Left ventricle myocardium inferior (tissue), 1 donor: Measurements from ENCODE around the gene DSTYK. TPM values are rescaled to one million over a fixed set of nuclear protein-coding genes. Genes with fewer than 3 reads are reported as not detected.

ENCODE experiments used
- DNase-seq: peaks from one replicate; pipeline ENCODE4 v3.0.0-alpha.2; 2020
- H3K27ac ChIP-seq: fragments of 200-600 bp; replicated peaks from 2 replicates; pipeline ENCODE4 v1.8.0; 2021
- H3K27me3 ChIP-seq: fragments of 200-600 bp; 2 replicates; pipeline ENCODE4 v1.8.0; 2021; ENCODE audit warnings: low read depth
- H3K36me3 ChIP-seq: fragments of 200-600 bp; 2 replicates; pipeline ENCODE4 v1.8.0; 2021
- H3K4me1 ChIP-seq: fragments of 200-600 bp; 2 replicates; pipeline ENCODE4 v1.8.0; 2021
- H3K4me3 ChIP-seq: fragments of 200-600 bp; 2 replicates; pipeline ENCODE4 v1.8.0; 2021; ENCODE audit warnings: mild to moderate bottlenecking, moderate library complexity
- H3K9me3 ChIP-seq: fragments of 200-600 bp; replicated peaks from 2 replicates; pipeline ENCODE4 v1.8.0; 2021
- CTCF ChIP-seq: fragments of 200-600 bp; IDR thresholded peaks from 2 replicates; pipeline ENCODE4 v1.8.0; 2021; ENCODE audit warnings: antibody characterized with exemption, mild to moderate bottlenecking, borderline replicate concordance
- intact Hi-C: fragments of 100-400 bp; cut with micrococcal nuclease; formaldehyde crosslinking; loops from one replicate; pipeline ENCODE4 v1.11.0; 2022
- total RNA-seq: library from RNA; stranded (reverse); fragmentation: NEBNext Ultra II Directional; extraction: Animal tissue kit (Norgen Biotek cat#: 25700); gene quantifications from one replicate; pipeline ENCODE4 v1.2.1, GENCODE V29; 2021
- donor health status: DM: no; HTN: yes; CAD: no; lungs with severe emphysema.

DSTYK gene
- total RNA-seq, 1 donor from 2014 or later = 6.3 TPM

DNA sequence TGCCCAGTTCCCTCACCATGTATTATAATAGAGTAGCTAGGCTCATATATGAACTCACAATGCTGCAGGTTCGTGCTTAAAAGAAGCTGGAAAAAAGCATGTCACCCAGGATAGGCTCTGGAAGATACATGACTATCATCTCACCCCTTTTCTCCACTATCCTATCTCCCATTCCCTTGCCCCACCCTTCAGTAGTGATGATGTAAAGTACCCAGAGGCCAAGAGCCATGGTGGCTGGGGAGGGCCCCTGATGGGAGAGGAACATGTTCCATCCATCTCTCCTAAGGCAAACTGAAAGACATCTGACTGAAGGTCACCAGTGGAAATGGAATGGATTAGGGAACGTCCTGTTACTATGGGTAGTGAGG, 69.4 kb downstream of the DSTYK start:
- Histone ChIP-seq H3K27me3 (no peaks in the 10 kb centered on the region), H3K9me3 (no peaks in the 10 kb centered on the region), H3K4me1 (peaks cover 21% of the 10 kb centered on the region), H3K36me3 (peaks cover 6% of the 10 kb centered on the region), H3K4me3 (peak overlapping the region; percentile 25), H3K27ac (peak overlapping the region; percentile 33)
- intact Hi-C loops = loop anchor here (10.0 kb wide), 1 partner anchor 113 kb away; no protein-coding TSS in a partner anchor
- DNase-seq = no peak
- no peak for TF ChIP-seq CTCF

GRCh38 chr1:205141236-205142101, 70.0 kb downstream of the DSTYK start:
- Histone ChIP-seq H3K27ac (peak overlapping the region; percentile 33), H3K4me3 (peak overlapping the region; percentile 25), H3K27me3 (no peaks in the 10 kb centered on the region), H3K4me1 (peaks cover 21% of the 10 kb centered on the region), H3K36me3 (no peaks in the 10 kb centered on the region), H3K9me3 (no peaks in the 10 kb centered on the region)
- peak; percentile 57 for DNase-seq
- intact Hi-C loops = loop anchor here (10.0 kb wide), 1 partner anchor 113 kb away; no protein-coding TSS in a partner anchor
- TF ChIP-seq CTCF = peak; percentile 88

- no peak for TF ChIP-seq CTCF
- Histone ChIP-seq H3K4me1 (peaks cover 20% of the 10 kb centered on the region), H3K36me3 (no peaks in the 10 kb centered on the region), H3K4me3 (no peak overlapping the region), H3K27me3 (no peaks in the 10 kb centered on the region), H3K27ac (no peak overlapping the region), H3K9me3 (no peaks in the 10 kb centered on the region)
- intact Hi-C loops = loop anchor here (10.0 kb wide), 1 partner anchor 115 kb away; no protein-coding TSS in a partner anchor
- DNase-seq = no peak
Measured at GRCh38 chr1:205140113-205140512, 71.4 kb downstream of the DSTYK start.

GRCh38 chr1:205137901-205138300, 73.6 kb downstream of the DSTYK start:
- H3K4me1 ChIP-seq = peaks cover 11% of the 10 kb centered on the region
- H3K4me3 ChIP-seq = no peak overlapping the region
- no peaks in the 10 kb centered on the region for H3K9me3 ChIP-seq
- intact Hi-C loops = no loop called here
- no peak for TF ChIP-seq CTCF
- no peaks in the 10 kb centered on the region for H3K27me3 ChIP-seq
- no peaks in the 10 kb centered on the region for H3K36me3 ChIP-seq
- H3K27ac ChIP-seq = no peak overlapping the region
- no peak for DNase-seq

- H3K4me1 ChIP-seq = no peaks in the 10 kb centered on the region
- H3K36me3 ChIP-seq = no peaks in the 10 kb centered on the region
- TF ChIP-seq CTCF = no peak
- no peak overlapping the region for H3K27ac ChIP-seq
- H3K9me3 ChIP-seq = no peaks in the 10 kb centered on the region
- intact Hi-C loops = no loop called here
- H3K4me3 ChIP-seq = no peak overlapping the region
- H3K27me3 ChIP-seq = no peaks in the 10 kb centered on the region
- DNase-seq = no peak
Measured at GRCh38 chr1:205133287-205133686, 78.2 kb downstream of the DSTYK start.
